HepG2 (cell line): ENCODE results near the gene ENAH. TPM values are rescaled to one million over a fixed set of nuclear protein-coding genes. Genes with fewer than 3 reads are reported as not detected.

Experiments
- AFF4 ChIP-seq: sonication (generic); formaldehyde crosslinking; IDR thresholded peaks from 2 replicates; pipeline ENCODE4 v1.4.0; 2020; ENCODE audit warnings: missing genetic modification reagents
- ARID2 ChIP-seq: sonication (generic); formaldehyde crosslinking; IDR thresholded peaks from 2 replicates; pipeline ENCODE4 v1.8.1; 2022; ENCODE audit warnings: mild to moderate bottlenecking, missing genetic modification reagents, borderline replicate concordance
- E2F2 ChIP-seq: sonication (generic); formaldehyde crosslinking; IDR thresholded peaks from 2 replicates; pipeline ENCODE4 v1.4.0; 2020; ENCODE audit warnings: missing genetic modification reagents, borderline replicate concordance
- MAZ ChIP-seq, 2 experiments: sonication (generic) in 1 of 2; formaldehyde crosslinking in 1 of 2; IDR thresholded peaks; 2 replicates each; pipeline versions ENCODE4 v1.5.0 to v1.6.1; 2012 to 2020; ENCODE audit warnings: low read depth in 2 of 2, mild to moderate bottlenecking in 2 of 2, borderline replicate concordance in 1 of 2, improper control_type of control experiment in 1 of 2, low read length in 1 of 2, missing genetic modification reagents in 1 of 2, moderate library complexity in 1 of 2
- PAX8 ChIP-seq: sonication (generic); formaldehyde crosslinking; IDR thresholded peaks from 2 replicates; pipeline ENCODE4 v1.8.0; 2022; ENCODE audit warnings: mild to moderate bottlenecking, missing genetic modification reagents, borderline replicate concordance
- SMARCE1 ChIP-seq: fragments of 450-650 bp; IDR thresholded peaks from 2 replicates; pipeline ENCODE4 v1.6.1; 2017; ENCODE audit warnings: borderline replicate concordance
- ZBTB7A ChIP-seq: sonication (generic); formaldehyde crosslinking; IDR thresholded peaks from 2 replicates; pipeline ENCODE4 v1.8.0; 2022; ENCODE audit warnings: mild to moderate bottlenecking, missing genetic modification reagents
- ZNF557 ChIP-seq: sonication (generic); formaldehyde crosslinking; IDR thresholded peaks from 2 replicates; pipeline ENCODE4 v1.4.0; 2020; ENCODE audit warnings: missing genetic modification reagents
- ZNF597 ChIP-seq: sonication (generic); formaldehyde crosslinking; IDR thresholded peaks from 2 replicates; pipeline ENCODE4 v1.5.0; 2020; ENCODE audit warnings: missing genetic modification reagents
- ZNF691 ChIP-seq: sonication (generic); formaldehyde crosslinking; IDR thresholded peaks from 2 replicates; pipeline ENCODE4 v1.4.0; 2020; ENCODE audit warnings: missing genetic modification reagents, low read depth, mild to moderate bottlenecking, borderline replicate concordance
- ZNF75D ChIP-seq: sonication (generic); formaldehyde crosslinking; IDR thresholded peaks from 2 replicates; pipeline ENCODE4 v1.8.1; 2023; ENCODE audit warnings: missing genetic modification reagents, mild to moderate bottlenecking, borderline replicate concordance
- ZNF776 ChIP-seq: sonication (generic); formaldehyde crosslinking; IDR thresholded peaks from 2 replicates; pipeline ENCODE4 v1.4.0; 2020; ENCODE audit warnings: mild to moderate bottlenecking, missing genetic modification reagents
- polyA plus RNA-seq, 8 experiments: library from polyadenylated mRNA; depleted of rRNA in 3 of 8; stranded (reverse) in 7 of 8; unstranded in 1 of 8; fragments of >200 nt; fragmentation: Illumina TruSeq in 4 of 8; extraction: Trizol in 4 of 8; gene quantifications; 2 replicates each; pipeline versions ENCODE4 v1.2.1 to v1.2.3, GENCODE V29; 2011 to 2016; ENCODE audit warnings: low read depth in 4 of 8, missing spikeins in 1 of 8, mixed read lengths in 1 of 8; ENCODE audit not compliant: insufficient read depth in 1 of 8
- total RNA-seq, 5 experiments: library from RNA; depleted of rRNA; stranded (reverse); fragments of >200 nt; fragmentation: Illumina TruSeq; extraction: Trizol; gene quantifications; 2 replicates each; pipeline ENCODE4 v1.2.3, GENCODE V29; 2016; ENCODE audit warnings: low read depth in 1 of 5
- TF ChIP-seq, protein P1 (sequence below): sonication (generic); formaldehyde crosslinking; IDR thresholded peaks from 2 replicates; pipeline ENCODE4 v1.5.0; 2020; ENCODE audit warnings: missing genetic modification reagents
- TF ChIP-seq, protein P2 (sequence below): sonication (generic); formaldehyde crosslinking; IDR thresholded peaks from 2 replicates; pipeline ENCODE4 v1.5.1; 2020; ENCODE audit warnings: mild to moderate bottlenecking, missing genetic modification reagents, moderate library complexity

Gene ENAH
- total and polyA plus RNA-seq, 2 of the 13 experiments (the other 11 are each of a cell fraction or from before 2014, with no cell fraction given): 22.1 to 58.3 TPM

DNA sequence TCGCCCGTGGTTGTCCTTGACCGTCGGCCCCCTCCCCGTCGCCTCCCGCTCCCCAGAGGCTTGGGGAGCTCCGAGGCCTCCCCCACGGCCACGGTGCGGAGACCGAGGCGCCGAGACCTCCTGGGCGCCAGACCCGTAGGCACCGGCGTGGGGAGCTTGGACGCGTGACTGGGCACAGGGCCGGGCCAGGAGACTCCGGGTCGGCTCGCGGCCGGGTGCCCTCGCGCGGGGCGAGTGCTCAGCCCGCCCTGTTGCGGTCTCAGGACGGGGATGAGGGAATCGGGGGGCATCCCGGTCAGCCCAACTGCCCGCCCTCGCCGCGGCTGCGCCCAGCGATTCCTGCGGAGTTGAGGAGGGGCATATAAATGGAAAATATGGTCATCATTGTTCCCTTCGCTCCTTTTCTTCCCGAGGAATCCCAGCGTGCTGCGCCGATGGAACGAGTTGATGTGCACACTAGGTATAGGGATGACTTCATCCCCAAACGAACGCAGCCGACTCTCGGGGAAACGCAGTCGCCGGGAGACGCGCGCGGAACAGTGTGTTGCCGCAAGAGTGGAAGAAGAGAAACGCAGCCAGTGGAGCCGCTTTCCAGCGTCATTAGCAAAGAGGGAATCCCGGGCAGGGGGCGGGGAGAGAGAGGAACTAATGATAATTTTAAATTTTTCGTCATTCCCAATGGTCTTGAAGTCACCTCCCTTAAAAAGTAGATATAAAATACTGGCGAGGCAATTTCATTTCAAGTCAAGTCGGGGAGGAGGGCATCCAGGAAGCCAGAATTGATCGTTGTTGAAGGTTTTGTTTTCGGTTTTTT, 747 bp upstream of the ENAH start (continued):
- no peak for TF ChIP-seq ZNF597 (CRISPR knock-in tag)
- 0 out of 2 replicates have a peak, but pooled peaks have one; percentile 44 for TF ChIP-seq ARID2 (CRISPR knock-in tag)
- TF ChIP-seq AFF4 (CRISPR knock-in tag): 0 out of 2 replicates have a peak, but pooled peaks have one; percentile 46
- 0 out of 2 replicates have a peak, but pooled peaks have one; percentile 2 for TF ChIP-seq MAZ (IDR thresholded peaks at IDR 0.05; ENCODE audit: borderline replicate concordance, low read depth, low read length)
- no peak for TF ChIP-seq MAZ (CRISPR knock-in tag; IDR thresholded peaks at IDR 0.05; ENCODE audit: low read depth)
- TF ChIP-seq SMARCE1: no peak
- TF ChIP-seq ZNF557 (CRISPR knock-in tag): no peak
- TF ChIP-seq PAX8 (CRISPR knock-in tag): no peak
- TF ChIP-seq ZNF691: 0 out of 2 replicates have a peak, but pooled peaks have one; percentile 36
- TF ChIP-seq ZNF75D: no peak
- TF ChIP-seq ZBTB7A (CRISPR knock-in tag): no peak; the same call in 1 of the 2 replicates
- TF ChIP-seq E2F2 (CRISPR knock-in tag): no peak
- TF ChIP-seq, protein P1, sequence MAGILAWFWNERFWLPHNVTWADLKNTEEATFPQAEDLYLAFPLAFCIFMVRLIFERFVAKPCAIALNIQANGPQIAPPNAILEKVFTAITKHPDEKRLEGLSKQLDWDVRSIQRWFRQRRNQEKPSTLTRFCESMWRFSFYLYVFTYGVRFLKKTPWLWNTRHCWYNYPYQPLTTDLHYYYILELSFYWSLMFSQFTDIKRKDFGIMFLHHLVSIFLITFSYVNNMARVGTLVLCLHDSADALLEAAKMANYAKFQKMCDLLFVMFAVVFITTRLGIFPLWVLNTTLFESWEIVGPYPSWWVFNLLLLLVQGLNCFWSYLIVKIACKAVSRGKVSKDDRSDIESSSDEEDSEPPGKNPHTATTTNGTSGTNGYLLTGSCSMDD: no peak
- TF ChIP-seq ZNF776 (CRISPR knock-in tag): peak; percentile 84
- TF ChIP-seq, protein P2, sequence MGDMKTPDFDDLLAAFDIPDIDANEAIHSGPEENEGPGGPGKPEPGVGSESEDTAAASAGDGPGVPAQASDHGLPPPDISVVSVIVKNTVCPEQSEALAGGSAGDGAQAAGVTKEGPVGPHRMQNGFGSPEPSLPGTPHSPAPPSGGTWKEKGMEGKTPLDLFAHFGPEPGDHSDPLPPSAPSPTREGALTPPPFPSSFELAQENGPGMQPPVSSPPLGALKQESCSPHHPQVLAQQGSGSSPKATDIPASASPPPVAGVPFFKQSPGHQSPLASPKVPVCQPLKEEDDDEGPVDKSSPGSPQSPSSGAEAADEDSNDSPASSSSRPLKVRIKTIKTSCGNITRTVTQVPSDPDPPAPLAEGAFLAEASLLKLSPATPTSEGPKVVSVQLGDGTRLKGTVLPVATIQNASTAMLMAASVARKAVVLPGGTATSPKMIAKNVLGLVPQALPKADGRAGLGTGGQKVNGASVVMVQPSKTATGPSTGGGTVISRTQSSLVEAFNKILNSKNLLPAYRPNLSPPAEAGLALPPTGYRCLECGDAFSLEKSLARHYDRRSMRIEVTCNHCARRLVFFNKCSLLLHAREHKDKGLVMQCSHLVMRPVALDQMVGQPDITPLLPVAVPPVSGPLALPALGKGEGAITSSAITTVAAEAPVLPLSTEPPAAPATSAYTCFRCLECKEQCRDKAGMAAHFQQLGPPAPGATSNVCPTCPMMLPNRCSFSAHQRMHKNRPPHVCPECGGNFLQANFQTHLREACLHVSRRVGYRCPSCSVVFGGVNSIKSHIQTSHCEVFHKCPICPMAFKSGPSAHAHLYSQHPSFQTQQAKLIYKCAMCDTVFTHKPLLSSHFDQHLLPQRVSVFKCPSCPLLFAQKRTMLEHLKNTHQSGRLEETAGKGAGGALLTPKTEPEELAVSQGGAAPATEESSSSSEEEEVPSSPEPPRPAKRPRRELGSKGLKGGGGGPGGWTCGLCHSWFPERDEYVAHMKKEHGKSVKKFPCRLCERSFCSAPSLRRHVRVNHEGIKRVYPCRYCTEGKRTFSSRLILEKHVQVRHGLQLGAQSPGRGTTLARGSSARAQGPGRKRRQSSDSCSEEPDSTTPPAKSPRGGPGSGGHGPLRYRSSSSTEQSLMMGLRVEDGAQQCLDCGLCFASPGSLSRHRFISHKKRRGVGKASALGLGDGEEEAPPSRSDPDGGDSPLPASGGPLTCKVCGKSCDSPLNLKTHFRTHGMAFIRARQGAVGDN: peak; percentile 80
